GM12864 (cell line): ENCODE data around the gene CASP3.

ENCODE experiments used
- DNase-seq: peaks from one replicate; pipeline ENCODE4 v3.0.0-alpha.2; 2011; ENCODE audit warnings: low read depth
- H3K4me3 ChIP-seq: 2 replicates; pipeline ENCODE4 v1.5.1; 2011; ENCODE audit warnings: mild to moderate bottlenecking, low read depth, low read length, control low read depth
- TF ChIP-seq, protein P1 (sequence below): IDR thresholded peaks from 2 replicates; pipeline ENCODE4 v1.5.1; 2011; ENCODE audit warnings: low read depth, mild to moderate bottlenecking, moderate library complexity, low read length, control low read depth, inconsistent platforms; ENCODE audit errors: missing control alignments

Gene CASP3

DNA sequence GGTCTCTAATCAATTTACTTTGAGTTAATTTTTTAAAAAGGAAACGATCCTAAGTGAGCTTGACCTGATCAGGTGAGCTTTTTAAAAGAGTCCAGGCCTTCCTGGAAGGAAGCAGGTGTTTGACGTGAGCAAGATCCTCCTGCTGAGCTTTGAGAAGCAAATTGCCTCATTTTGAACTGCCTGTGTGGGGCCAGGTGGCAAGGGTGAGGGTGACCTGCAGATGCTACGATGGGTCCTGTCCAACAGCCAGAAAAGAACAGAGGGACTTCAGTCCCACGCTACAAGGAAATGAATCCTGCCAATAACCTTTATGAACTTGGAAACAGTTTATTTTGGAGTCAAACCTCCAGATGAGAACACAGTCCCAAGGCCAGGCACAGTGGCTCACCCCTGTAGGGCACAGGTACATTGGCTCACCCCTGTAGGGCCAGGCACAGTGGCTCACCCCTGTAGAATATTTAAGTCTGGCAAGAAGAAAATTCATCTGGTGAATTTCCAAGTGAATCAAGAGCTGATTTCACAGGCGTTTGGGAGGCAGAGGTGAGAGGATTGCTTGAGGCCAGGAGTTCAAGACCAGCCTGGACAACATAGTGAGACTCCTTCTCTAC, 58.1 kb downstream of the CASP3 start:
- no peak overlapping the region for H3K4me3 ChIP-seq
- DNase-seq: no peak
- TF ChIP-seq, protein P1, sequence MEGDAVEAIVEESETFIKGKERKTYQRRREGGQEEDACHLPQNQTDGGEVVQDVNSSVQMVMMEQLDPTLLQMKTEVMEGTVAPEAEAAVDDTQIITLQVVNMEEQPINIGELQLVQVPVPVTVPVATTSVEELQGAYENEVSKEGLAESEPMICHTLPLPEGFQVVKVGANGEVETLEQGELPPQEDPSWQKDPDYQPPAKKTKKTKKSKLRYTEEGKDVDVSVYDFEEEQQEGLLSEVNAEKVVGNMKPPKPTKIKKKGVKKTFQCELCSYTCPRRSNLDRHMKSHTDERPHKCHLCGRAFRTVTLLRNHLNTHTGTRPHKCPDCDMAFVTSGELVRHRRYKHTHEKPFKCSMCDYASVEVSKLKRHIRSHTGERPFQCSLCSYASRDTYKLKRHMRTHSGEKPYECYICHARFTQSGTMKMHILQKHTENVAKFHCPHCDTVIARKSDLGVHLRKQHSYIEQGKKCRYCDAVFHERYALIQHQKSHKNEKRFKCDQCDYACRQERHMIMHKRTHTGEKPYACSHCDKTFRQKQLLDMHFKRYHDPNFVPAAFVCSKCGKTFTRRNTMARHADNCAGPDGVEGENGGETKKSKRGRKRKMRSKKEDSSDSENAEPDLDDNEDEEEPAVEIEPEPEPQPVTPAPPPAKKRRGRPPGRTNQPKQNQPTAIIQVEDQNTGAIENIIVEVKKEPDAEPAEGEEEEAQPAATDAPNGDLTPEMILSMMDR: no peak

DNA sequence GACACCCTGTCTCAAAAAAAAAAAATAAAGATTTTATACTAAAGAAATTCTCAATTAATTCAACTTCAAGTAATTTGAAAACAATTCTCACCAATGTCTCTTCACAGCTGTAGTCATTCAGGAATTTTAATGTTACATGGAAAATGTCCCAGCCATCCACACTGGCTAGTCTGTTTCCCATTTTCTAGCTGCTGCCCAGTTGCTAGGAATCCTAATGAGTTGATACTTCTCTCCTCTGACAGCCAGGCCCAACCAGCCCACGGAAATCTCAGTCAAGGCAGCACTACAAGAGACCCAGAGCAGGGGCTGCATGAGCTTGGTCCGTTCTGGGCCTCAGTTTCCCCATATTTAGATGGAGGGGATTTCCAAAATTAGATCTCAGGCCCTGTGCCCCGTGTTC, 59.1 kb downstream of the CASP3 start:
- no peak for DNase-seq
- H3K4me3 ChIP-seq: no peak overlapping the region
- TF ChIP-seq, protein P1: no peak

DNA sequence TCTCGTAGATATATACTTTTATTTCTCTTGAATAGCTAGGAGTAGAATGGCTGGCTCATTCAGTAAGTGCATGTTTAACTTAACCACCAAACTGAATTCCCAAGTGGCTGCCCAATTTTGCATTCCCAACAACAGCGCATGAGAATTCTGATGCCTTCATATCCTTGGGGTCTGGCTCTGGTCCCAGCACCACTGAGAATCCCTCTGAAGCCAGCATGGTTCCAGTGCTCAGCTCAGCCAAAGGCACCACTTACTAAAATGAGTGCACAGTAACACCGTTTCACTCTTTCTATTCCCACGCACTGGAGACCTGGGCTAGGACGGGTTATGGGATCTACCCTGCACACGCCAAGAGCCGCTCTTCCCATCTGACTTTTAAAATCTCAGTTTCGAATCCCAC, 60.4 kb downstream of the CASP3 start:
- DNase-seq: no peak
- TF ChIP-seq, protein P1: no peak
- H3K4me3 ChIP-seq: no peak overlapping the region

DNA sequence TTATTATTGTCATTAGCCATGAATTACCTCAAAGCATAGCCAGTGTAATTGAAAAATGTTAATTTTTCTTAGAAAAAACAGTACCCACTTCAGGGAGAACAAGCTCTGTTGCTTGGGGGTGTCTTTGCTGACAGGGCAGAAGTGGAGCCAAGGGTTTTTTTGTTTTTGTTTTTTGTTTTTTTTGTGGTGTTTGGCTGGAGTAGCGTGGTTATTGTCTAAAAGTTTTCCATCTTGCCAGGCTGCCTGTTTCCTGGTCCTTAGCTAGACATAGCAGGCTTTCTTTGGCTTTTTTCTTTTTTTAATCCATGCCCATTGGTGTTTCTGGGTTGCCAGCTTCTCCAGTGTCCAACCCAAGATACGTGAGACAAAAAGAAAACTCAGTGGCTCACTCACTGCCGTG, 61.5 kb downstream of the CASP3 start:
- no peak for DNase-seq
- no peak overlapping the region for H3K4me3 ChIP-seq
- TF ChIP-seq, protein P1: no peak

DNA sequence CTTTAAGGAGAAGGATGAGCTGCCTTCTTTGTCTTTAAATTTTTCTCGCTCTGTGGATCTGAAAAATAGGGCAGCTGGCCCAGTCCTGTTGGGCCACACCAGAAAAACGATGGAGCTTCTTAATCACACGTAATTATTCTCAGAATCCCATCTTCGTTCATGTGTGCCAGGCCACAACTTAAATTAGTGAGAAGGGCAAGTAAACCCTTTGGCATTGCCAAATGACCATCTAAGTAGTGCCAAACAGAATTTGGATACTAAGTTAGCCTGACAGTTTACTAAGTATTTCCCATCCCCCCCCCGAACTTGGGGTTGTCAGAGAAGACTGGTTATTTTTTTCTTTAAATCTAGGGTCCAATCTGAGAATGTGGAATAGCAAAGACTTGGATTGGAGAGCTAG, 62.0 kb downstream of the CASP3 start:
- no peak overlapping the region for H3K4me3 ChIP-seq
- TF ChIP-seq, protein P1: no peak
- no peak for DNase-seq

DNA sequence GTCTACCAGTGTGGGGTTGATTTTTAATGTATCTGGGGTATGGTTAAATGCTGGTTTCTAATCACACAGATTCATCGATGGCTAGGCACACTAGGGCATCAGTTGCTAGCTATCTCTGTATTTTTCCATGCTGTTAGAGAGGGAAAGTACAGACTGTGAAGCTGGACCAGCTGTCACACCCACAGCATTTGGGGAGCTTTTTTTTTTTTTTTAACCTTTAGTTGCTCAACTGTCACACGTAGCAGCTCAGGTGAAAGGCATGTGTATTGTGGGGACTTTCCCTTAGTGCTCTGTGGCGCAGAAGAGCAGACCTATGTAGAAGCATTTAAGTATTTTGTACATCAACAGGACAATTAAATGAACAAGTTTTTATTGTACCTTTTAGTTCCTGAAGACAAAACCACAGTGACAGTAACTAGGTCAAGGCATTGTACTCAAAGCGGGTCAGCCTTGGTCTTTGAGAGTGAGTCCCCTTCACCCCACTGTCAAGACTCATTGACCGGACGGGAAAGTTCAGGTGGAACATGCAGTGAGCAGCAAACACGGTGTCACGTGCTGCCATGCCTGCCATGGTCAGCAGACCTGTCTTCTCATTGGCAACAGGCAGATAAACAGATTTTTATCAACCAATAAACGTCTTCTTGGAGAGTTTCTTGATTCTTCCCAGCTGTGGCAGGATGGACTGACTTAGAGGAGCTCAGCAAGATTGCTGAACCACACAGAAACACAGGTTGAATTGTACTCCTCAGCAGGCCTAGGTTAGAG, 65.3 kb downstream of the CASP3 start:
- TF ChIP-seq, protein P1: no peak
- DNase-seq: peak; percentile 49
- no peak overlapping the region for H3K4me3 ChIP-seq
